K562 (cell line): ENCODE results near the gene MYL4. TPM values are rescaled to one million over a fixed set of nuclear protein-coding genes. Genes with fewer than 3 reads are reported as not detected.

Experiments
- ASH1L ChIP-seq: fragments of 450-650 bp; IDR thresholded peaks from 2 replicates; pipeline ENCODE4 v1.6.1; 2018; ENCODE audit warnings: borderline replicate concordance, mild to moderate bottlenecking, low read depth; ENCODE audit not compliant: partially characterized antibody
- BRD9 ChIP-seq: fragments of 450-650 bp; IDR thresholded peaks from 2 replicates; pipeline ENCODE4 v1.6.1; 2018; ENCODE audit warnings: low read depth; ENCODE audit not compliant: partially characterized antibody
- CC2D1A ChIP-seq: fragments of 450-650 bp; IDR thresholded peaks from 2 replicates; pipeline ENCODE4 v1.6.1; 2017; ENCODE audit warnings: mild to moderate bottlenecking
- CHD1 ChIP-seq: fragments of 200-600 bp; sonication (generic); IDR thresholded peaks from one replicate; pipeline ENCODE4 v1.6.1; 2012; ENCODE audit warnings: mild to moderate bottlenecking, moderate library complexity, low read length, inconsistent platforms
- GTF2E2 ChIP-seq: fragments of 200-800 bp; sonication (Bioruptor generic); IDR thresholded peaks from 2 replicates; pipeline ENCODE4 v1.6.1; 2016; ENCODE audit warnings: missing genetic modification characterization, missing compliant biosample characterization
- HMG20A ChIP-seq: fragments of 450-650 bp; formaldehyde crosslinking; conservative IDR thresholded peaks from 2 replicates; pipeline ENCODE4 v1.4.0; 2020; ENCODE audit warnings: mild to moderate bottlenecking, mixed read lengths
- HMG20B ChIP-seq: fragments of 250-450 bp; sonication (Bioruptor Pico); IDR thresholded peaks from 2 replicates; pipeline ENCODE4 v1.5.0; 2021; ENCODE audit warnings: mild to moderate bottlenecking
- IRF1 ChIP-seq: sonication (generic); formaldehyde crosslinking; IDR thresholded peaks from 2 replicates; pipeline ENCODE4 v1.8.0; 2022; ENCODE audit warnings: missing genetic modification reagents, mild to moderate bottlenecking, borderline replicate concordance
- JUND ChIP-seq, 2 experiments: IDR thresholded peaks; 2 replicates in 1 of 2; 3 replicates in 1 of 2; pipeline ENCODE4 v1.6.1; 2011; ENCODE audit warnings: borderline replicate concordance in 2 of 2, low read depth in 2 of 2, low read length in 2 of 2, improper control_type of control experiment in 1 of 2, missing biosample characterization in 1 of 2, missing genetic modification characterization in 1 of 2, missing genetic modification reagents in 1 of 2
- MIER1 ChIP-seq: fragments of 450-650 bp; IDR thresholded peaks from 2 replicates; pipeline ENCODE4 v1.6.1; 2016; ENCODE audit warnings: antibody characterized with exemption, mild to moderate bottlenecking, low read depth
- NCOA1 ChIP-seq: fragments of 450-650 bp; IDR thresholded peaks from 2 replicates; pipeline ENCODE4 v1.6.1; 2016; ENCODE audit warnings: low read depth
- RB1 ChIP-seq: fragments of 450-650 bp; IDR thresholded peaks from 2 replicates; pipeline ENCODE4 v1.6.1; 2017; ENCODE audit warnings: low read depth, mild to moderate bottlenecking
- RFX1 ChIP-seq: fragments of 450-650 bp; IDR thresholded peaks from 2 replicates; pipeline ENCODE4 v1.6.1; 2016; ENCODE audit warnings: mild to moderate bottlenecking, moderate library complexity
- SAFB ChIP-seq: fragments of 200-400 bp; formaldehyde crosslinking; IDR thresholded peaks from 2 replicates; pipeline ENCODE4 v1.6.1; 2017; ENCODE audit warnings: low read depth, low read length, borderline replicate concordance
- SMAD2 ChIP-seq: fragments of 150-350 bp; IDR thresholded peaks from 2 replicates; pipeline ENCODE4 v1.6.1; 2014; ENCODE audit warnings: low read depth, mild to moderate bottlenecking, low read length
- SMAD4 ChIP-seq: fragments of 250-450 bp; sonication (Bioruptor Pico); conservative IDR thresholded peaks from 2 replicates; pipeline ENCODE4 v1.8.0; 2021; ENCODE audit warnings: inconsistent platforms, mild to moderate bottlenecking, moderate library complexity
- TCF3 ChIP-seq: sonication (generic); formaldehyde crosslinking; IDR thresholded peaks from 2 replicates; pipeline ENCODE4 v1.4.0; 2020; ENCODE audit warnings: mild to moderate bottlenecking, missing genetic modification reagents
- XRCC4 ChIP-seq: IDR thresholded peaks from one replicate; pipeline ENCODE4 v1.6.1; 2011; ENCODE audit not compliant: insufficient read depth, insufficient read length; ENCODE audit errors: extremely low read depth
- ZNF121 ChIP-seq: sonication (generic); formaldehyde crosslinking; conservative IDR thresholded peaks from 2 replicates; pipeline ENCODE4 v1.8.0; 2022; ENCODE audit warnings: missing genetic modification reagents
- ZNF134 ChIP-seq: fragments of 250-450 bp; sonication (Bioruptor Pico); conservative IDR thresholded peaks from 2 replicates; pipeline ENCODE4 v1.4.0; 2020
- ZNF212 ChIP-seq: fragments of 450-650 bp; formaldehyde crosslinking; IDR thresholded peaks from 2 replicates; pipeline ENCODE4 v1.4.0; 2020; ENCODE audit warnings: mild to moderate bottlenecking
- ZNF217 ChIP-seq: sonication (generic); formaldehyde crosslinking; IDR thresholded peaks from 2 replicates; pipeline ENCODE4 v1.8.0; 2022; ENCODE audit warnings: mild to moderate bottlenecking, missing genetic modification reagents
- ZNF311 ChIP-seq: fragments of 250-450 bp; sonication (Bioruptor Pico); IDR thresholded peaks from 2 replicates; pipeline ENCODE4 v1.4.0; 2020; ENCODE audit warnings: mild to moderate bottlenecking, moderate library complexity
- ZNF695 ChIP-seq: fragments of 450-650 bp; formaldehyde crosslinking; IDR thresholded peaks from 2 replicates; pipeline ENCODE4 v1.4.0; 2020; ENCODE audit warnings: mild to moderate bottlenecking, moderate library complexity
- ZNF766 ChIP-seq: fragments of 200-800 bp; sonication (Bioruptor generic); conservative IDR thresholded peaks from 2 replicates; pipeline ENCODE4 v1.6.1; 2016; ENCODE audit warnings: missing genetic modification characterization, missing compliant biosample characterization
- polyA plus RNA-seq, 8 experiments: library from polyadenylated mRNA; depleted of rRNA in 4 of 8; stranded (reverse) in 5 of 8; unstranded in 3 of 8; fragments of >200 nt; fragmentation: Nextera tagmentation in 2 of 8; fragmentation: Illumina TruSeq in 1 of 8; extraction: Ambion mirVana in 2 of 8; extraction: Trizol in 1 of 8; gene quantifications; 2 replicates each; pipeline versions ENCODE4 v1.2.1 to v1.2.3, GENCODE V29; 2011 to 2014; ENCODE audit warnings: inconsistent platforms in 1 of 8, missing spikeins in 1 of 8
- total RNA-seq, 7 experiments: library from RNA; depleted of rRNA in 6 of 7; stranded (reverse); fragments of >200 nt in 6 of 7; fragmentation: Illumina TruSeq in 2 of 7; extraction: Trizol in 2 of 7; gene quantifications; 2 replicates each; pipeline versions ENCODE4 v1.2.1 to v1.2.3, GENCODE V29; 2011 to 2021; ENCODE audit warnings: low replicate concordance in 1 of 7
- TF ChIP-seq, protein P1 (sequence below): sonication (generic); formaldehyde crosslinking; IDR thresholded peaks from 2 replicates; pipeline ENCODE4 v1.5.0; 2020; ENCODE audit warnings: missing genetic modification reagents
- TF ChIP-seq, protein P2 (sequence below): fragments of 450-650 bp; IDR thresholded peaks from 2 replicates; pipeline ENCODE4 v1.6.1; 2016; ENCODE audit warnings: mild to moderate bottlenecking

Gene MYL4
- total and polyA plus RNA-seq, 9 of the 15 experiments (the other 6 are each of a cell fraction or from before 2014, with no cell fraction given), result 117 to 423 (median 221) TPM

- TF ChIP-seq GTF2E2 (tag) (no peak), SAFB (no peak), CHD1 (no peak), SMAD4 (CRISPR knock-in tag) (peak; percentile 90), RFX1 (no peak), CC2D1A (no peak), MIER1 (no peak), ZNF217 (CRISPR knock-in tag) (no peak), HMG20A (CRISPR knock-in tag) (no peak), IRF1 (CRISPR knock-in tag) (no peak), JUND (IDR thresholded peaks at IDR 0.05; ENCODE audit: borderline replicate concordance, low read depth, low read length) (peak; percentile 49; the same call in 1 of the 2 replicates), JUND (tag; IDR thresholded peaks at IDR 0.05; ENCODE audit: borderline replicate concordance, low read depth, low read length) (no peak; the same call in 2 of the 3 replicates), HMG20B (CRISPR knock-in tag) (no peak), ZNF311 (CRISPR knock-in tag) (no peak; the same call in none of the 2 replicates), TCF3 (peak; percentile 43; the same call in 1 of the 2 replicates), RB1 (no peak), ASH1L (no peak), ZNF121 (no peak), ZNF134 (CRISPR knock-in tag) (no peak), BRD9 (peak; percentile 11), SMAD2 (no peak), XRCC4 (no peak), ZNF695 (CRISPR knock-in tag) (no peak), ZNF766 (CRISPR knock-in tag) (no peak; the same call in 1 of the 2 replicates), ZNF212 (CRISPR knock-in tag) (no peak), NCOA1 (no peak)
- TF ChIP-seq, protein P1, sequence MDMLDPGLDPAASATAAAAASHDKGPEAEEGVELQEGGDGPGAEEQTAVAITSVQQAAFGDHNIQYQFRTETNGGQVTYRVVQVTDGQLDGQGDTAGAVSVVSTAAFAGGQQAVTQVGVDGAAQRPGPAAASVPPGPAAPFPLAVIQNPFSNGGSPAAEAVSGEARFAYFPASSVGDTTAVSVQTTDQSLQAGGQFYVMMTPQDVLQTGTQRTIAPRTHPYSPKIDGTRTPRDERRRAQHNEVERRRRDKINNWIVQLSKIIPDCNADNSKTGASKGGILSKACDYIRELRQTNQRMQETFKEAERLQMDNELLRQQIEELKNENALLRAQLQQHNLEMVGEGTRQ, result no peak
- TF ChIP-seq, protein P2, sequence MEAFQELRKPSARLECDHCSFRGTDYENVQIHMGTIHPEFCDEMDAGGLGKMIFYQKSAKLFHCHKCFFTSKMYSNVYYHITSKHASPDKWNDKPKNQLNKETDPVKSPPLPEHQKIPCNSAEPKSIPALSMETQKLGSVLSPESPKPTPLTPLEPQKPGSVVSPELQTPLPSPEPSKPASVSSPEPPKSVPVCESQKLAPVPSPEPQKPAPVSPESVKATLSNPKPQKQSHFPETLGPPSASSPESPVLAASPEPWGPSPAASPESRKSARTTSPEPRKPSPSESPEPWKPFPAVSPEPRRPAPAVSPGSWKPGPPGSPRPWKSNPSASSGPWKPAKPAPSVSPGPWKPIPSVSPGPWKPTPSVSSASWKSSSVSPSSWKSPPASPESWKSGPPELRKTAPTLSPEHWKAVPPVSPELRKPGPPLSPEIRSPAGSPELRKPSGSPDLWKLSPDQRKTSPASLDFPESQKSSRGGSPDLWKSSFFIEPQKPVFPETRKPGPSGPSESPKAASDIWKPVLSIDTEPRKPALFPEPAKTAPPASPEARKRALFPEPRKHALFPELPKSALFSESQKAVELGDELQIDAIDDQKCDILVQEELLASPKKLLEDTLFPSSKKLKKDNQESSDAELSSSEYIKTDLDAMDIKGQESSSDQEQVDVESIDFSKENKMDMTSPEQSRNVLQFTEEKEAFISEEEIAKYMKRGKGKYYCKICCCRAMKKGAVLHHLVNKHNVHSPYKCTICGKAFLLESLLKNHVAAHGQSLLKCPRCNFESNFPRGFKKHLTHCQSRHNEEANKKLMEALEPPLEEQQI, result no peak
Measured at GRCh38 chr17:47239967-47240651, 31.0 kb downstream of the MYL4 start (continued).
